ENCODE data around the gene OR11L1.

OR11L1 gene

GRCh38 chr1:247854899-247855545, 13.3 kb upstream of the OR11L1 start:
- Histone ChIP-seq H3K27me3 (replicated peaks; ENCODE audit: control insufficient read depth, insufficient read depth, low read length, poor library complexity, severe bottlenecking) (peaks cover 5% of the 10 kb centered on the region), H3K9me3 (ENCODE audit: control insufficient read depth, low read length) (no peaks in the 10 kb centered on the region), H3K27ac (ENCODE audit: insufficient read depth, low read length, poor library complexity, severe bottlenecking) (no peak overlapping the region), H3K36me3 (ENCODE audit: control insufficient read depth, insufficient read depth, low read length) (no peaks in the 10 kb centered on the region), H3K4me1 (ENCODE audit: control insufficient read depth, insufficient read depth, low read length, poor library complexity, severe bottlenecking) (peaks cover 6% of the 10 kb centered on the region), H3K4me3 (ENCODE audit: insufficient read depth, low read depth, low read length, poor library complexity, severe bottlenecking) (no peak overlapping the region)
- DNase-seq: no peak

- DNase-seq: no peak
- no peak overlapping the region for H3K27ac ChIP-seq (ENCODE audit: insufficient read depth, low read length, poor library complexity, severe bottlenecking)
- H3K9me3 ChIP-seq (ENCODE audit: control insufficient read depth, low read length): no peaks in the 10 kb centered on the region
- H3K27me3 ChIP-seq (replicated peaks; ENCODE audit: control insufficient read depth, insufficient read depth, low read length, poor library complexity, severe bottlenecking): no peaks in the 10 kb centered on the region
- H3K4me3 ChIP-seq (ENCODE audit: insufficient read depth, low read depth, low read length, poor library complexity, severe bottlenecking): no peak overlapping the region
- H3K36me3 ChIP-seq (ENCODE audit: control insufficient read depth, insufficient read depth, low read length): no peaks in the 10 kb centered on the region
- H3K4me1 ChIP-seq (ENCODE audit: control insufficient read depth, insufficient read depth, low read length, poor library complexity, severe bottlenecking): no peaks in the 10 kb centered on the region
Measured at GRCh38 chr1:247849616-247850015, 7.9 kb upstream of the OR11L1 start.

DNA sequence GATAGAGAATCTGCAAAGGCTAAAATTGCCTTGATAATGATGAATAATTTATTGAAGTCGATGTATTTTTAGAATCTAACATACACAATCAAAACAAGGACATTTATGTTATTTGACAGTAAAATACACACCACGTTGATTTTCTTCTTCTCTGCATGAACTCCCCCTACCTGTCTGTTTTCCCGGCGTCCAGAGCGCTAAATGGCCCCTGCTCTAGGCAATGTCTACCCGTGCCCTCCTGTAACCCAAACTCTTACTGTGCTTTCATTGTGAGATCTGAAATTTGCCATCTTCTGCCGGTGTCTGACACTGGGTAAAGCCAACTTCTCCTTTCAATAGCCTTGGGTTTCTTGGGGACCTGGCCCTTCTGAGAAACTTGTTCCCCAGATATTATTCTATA, 6.7 kb upstream of the OR11L1 start:
- no peak for DNase-seq
- Histone ChIP-seq H3K4me1 (ENCODE audit: control insufficient read depth, insufficient read depth, low read length, poor library complexity, severe bottlenecking) (no peaks in the 10 kb centered on the region), H3K27ac (ENCODE audit: insufficient read depth, low read length, poor library complexity, severe bottlenecking) (no peak overlapping the region), H3K9me3 (ENCODE audit: control insufficient read depth, low read length) (no peaks in the 10 kb centered on the region), H3K4me3 (ENCODE audit: insufficient read depth, low read depth, low read length, poor library complexity, severe bottlenecking) (no peak overlapping the region), H3K27me3 (replicated peaks; ENCODE audit: control insufficient read depth, insufficient read depth, low read length, poor library complexity, severe bottlenecking) (no peaks in the 10 kb centered on the region), H3K36me3 (ENCODE audit: control insufficient read depth, insufficient read depth, low read length) (no peaks in the 10 kb centered on the region)

- H3K4me1 ChIP-seq (ENCODE audit: control insufficient read depth, insufficient read depth, low read length, poor library complexity, severe bottlenecking): no peaks in the 10 kb centered on the region
Measured at GRCh38 chr1:247845693-247846017, 4.0 kb upstream of the OR11L1 start.

DNA sequence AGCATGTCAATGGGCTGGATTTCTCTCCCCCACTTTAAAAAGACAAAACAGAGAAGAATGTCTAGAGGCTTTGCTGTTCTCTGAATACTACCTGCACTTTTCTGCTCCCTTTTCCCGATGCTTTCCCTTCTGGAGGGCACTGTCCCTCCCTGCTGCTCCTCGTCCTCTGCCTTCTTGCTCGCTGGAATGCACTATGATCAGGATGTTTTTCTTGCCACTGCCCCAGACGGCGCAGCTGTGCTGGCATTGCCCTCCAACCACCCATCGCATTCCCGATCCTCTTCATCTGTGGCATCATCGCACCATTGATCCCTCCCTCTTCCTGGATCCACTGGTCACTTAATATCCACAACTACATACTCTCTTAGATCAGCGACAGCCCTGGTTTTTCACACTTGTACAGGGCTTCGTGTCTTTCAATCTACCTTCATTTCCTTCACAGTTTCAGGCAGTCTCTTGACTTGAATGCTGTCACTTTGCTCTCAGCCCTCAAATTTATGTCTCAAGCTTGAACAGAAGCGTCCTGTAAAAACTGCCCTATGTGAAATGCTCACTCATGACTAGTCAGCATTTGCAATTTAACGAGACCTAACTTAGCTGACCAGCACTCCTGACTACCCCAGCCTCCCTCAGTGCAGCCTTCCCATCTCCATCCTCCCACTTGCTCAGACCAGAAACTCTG, 3.5 kb upstream of the OR11L1 start:
- Histone ChIP-seq H3K36me3 (ENCODE audit: control insufficient read depth, insufficient read depth, low read length) (no peaks in the 10 kb centered on the region), H3K4me1 (ENCODE audit: control insufficient read depth, insufficient read depth, low read length, poor library complexity, severe bottlenecking) (no peaks in the 10 kb centered on the region)

More at GRCh38 chr1:247845693-247846017, 4.0 kb upstream of the OR11L1 start:
- H3K4me3 ChIP-seq (ENCODE audit: insufficient read depth, low read depth, low read length, poor library complexity, severe bottlenecking): no peak overlapping the region
- no peak for DNase-seq
- no peak overlapping the region for H3K27ac ChIP-seq (ENCODE audit: insufficient read depth, low read length, poor library complexity, severe bottlenecking)
- no peaks in the 10 kb centered on the region for H3K27me3 ChIP-seq (replicated peaks; ENCODE audit: control insufficient read depth, insufficient read depth, low read length, poor library complexity, severe bottlenecking)
- H3K36me3 ChIP-seq (ENCODE audit: control insufficient read depth, insufficient read depth, low read length): no peaks in the 10 kb centered on the region
- no peaks in the 10 kb centered on the region for H3K9me3 ChIP-seq (ENCODE audit: control insufficient read depth, low read length)

DNA sequence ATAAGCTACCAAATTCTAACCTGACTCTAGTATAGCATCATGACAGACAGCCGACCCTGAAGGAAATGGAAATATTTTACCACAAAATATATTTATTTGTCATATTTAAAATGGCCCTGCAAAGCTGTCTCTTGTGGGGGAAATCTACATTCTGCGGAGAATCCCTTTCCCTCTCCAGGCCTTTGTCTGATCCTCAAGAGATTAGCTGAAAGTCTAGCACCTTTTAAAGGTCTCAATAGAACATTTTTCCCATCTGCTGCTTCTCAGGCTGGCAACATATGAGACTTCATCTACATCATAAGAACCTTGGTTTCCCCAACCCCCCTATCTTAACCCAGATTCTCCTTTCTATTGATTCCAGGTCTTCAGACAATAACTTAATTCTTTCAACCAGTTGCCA, 1.7 kb upstream of the OR11L1 start:
- Histone ChIP-seq H3K9me3 (ENCODE audit: control insufficient read depth, low read length) (no peaks in the 10 kb centered on the region), H3K27ac (ENCODE audit: insufficient read depth, low read length, poor library complexity, severe bottlenecking) (no peak overlapping the region), H3K4me1 (ENCODE audit: control insufficient read depth, insufficient read depth, low read length, poor library complexity, severe bottlenecking) (no peaks in the 10 kb centered on the region), H3K36me3 (ENCODE audit: control insufficient read depth, insufficient read depth, low read length) (no peaks in the 10 kb centered on the region), H3K27me3 (replicated peaks; ENCODE audit: control insufficient read depth, insufficient read depth, low read length, poor library complexity, severe bottlenecking) (no peaks in the 10 kb centered on the region), H3K4me3 (ENCODE audit: insufficient read depth, low read depth, low read length, poor library complexity, severe bottlenecking) (no peak overlapping the region)
- no peak for DNase-seq

More for the DNA sequence above, 3.5 kb upstream of the OR11L1 start:
- Histone ChIP-seq H3K4me3 (ENCODE audit: insufficient read depth, low read depth, low read length, poor library complexity, severe bottlenecking) (no peak overlapping the region), H3K27me3 (replicated peaks; ENCODE audit: control insufficient read depth, insufficient read depth, low read length, poor library complexity, severe bottlenecking) (no peaks in the 10 kb centered on the region), H3K9me3 (ENCODE audit: control insufficient read depth, low read length) (no peaks in the 10 kb centered on the region), H3K27ac (ENCODE audit: insufficient read depth, low read length, poor library complexity, severe bottlenecking) (no peak overlapping the region)
- DNase-seq: no peak

DNA sequence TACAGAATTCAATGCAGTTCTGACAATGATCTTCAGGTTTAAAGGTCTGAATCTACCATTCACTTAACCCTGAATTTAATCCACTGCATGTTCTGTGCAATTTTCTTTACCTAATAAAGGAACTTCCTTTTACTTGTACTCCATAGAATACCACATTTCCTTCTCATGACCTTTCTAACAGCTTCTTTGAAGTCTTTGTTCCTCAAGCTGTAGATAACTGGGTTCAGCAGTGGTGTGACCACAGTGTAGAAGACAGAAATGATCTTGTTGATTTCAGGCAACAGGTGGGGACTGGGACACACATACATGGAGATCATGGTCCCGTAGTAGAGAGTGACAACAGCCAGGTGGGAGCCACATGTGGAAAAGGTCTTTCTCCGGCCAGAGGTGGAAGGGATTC, 878 bp downstream of the OR11L1 start:
- no peak overlapping the region for H3K27ac ChIP-seq (ENCODE audit: insufficient read depth, low read length, poor library complexity, severe bottlenecking)
- no peaks in the 10 kb centered on the region for H3K27me3 ChIP-seq (replicated peaks; ENCODE audit: control insufficient read depth, insufficient read depth, low read length, poor library complexity, severe bottlenecking)
- no peak for DNase-seq
- no peaks in the 10 kb centered on the region for H3K4me1 ChIP-seq (ENCODE audit: control insufficient read depth, insufficient read depth, low read length, poor library complexity, severe bottlenecking)
- H3K36me3 ChIP-seq (ENCODE audit: control insufficient read depth, insufficient read depth, low read length): no peaks in the 10 kb centered on the region
- H3K4me3 ChIP-seq (ENCODE audit: insufficient read depth, low read depth, low read length, poor library complexity, severe bottlenecking): no peak overlapping the region
- no peaks in the 10 kb centered on the region for H3K9me3 ChIP-seq (ENCODE audit: control insufficient read depth, low read length)

DNA sequence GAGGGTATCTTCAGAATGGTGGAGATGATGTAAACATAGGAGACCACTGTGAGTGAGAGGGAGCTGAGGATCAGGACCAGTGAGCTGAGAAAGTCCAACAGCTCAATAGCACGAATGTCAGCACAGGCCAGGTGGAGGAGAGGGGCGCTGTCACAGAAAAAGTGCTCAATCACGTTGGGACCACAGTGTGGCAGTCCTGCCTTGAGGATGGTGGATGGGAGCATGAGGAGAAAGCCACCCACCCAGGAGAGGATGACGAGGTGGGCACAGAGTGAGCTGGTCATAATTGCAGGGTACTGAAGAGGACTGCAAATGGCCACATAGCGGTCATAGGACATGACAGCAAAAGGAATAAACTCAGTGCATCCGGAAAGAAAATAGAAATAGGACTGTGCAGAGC, 8.1 kb downstream of the OR11L1 start:
- Histone ChIP-seq H3K27me3 (replicated peaks; ENCODE audit: control insufficient read depth, insufficient read depth, low read length, poor library complexity, severe bottlenecking) (no peaks in the 10 kb centered on the region), H3K36me3 (ENCODE audit: control insufficient read depth, insufficient read depth, low read length) (no peaks in the 10 kb centered on the region), H3K27ac (ENCODE audit: insufficient read depth, low read length, poor library complexity, severe bottlenecking) (no peak overlapping the region), H3K9me3 (ENCODE audit: control insufficient read depth, low read length) (no peaks in the 10 kb centered on the region), H3K4me1 (ENCODE audit: control insufficient read depth, insufficient read depth, low read length, poor library complexity, severe bottlenecking) (no peaks in the 10 kb centered on the region), H3K4me3 (ENCODE audit: insufficient read depth, low read depth, low read length, poor library complexity, severe bottlenecking) (no peak overlapping the region)
- DNase-seq: no peak

DNA sequence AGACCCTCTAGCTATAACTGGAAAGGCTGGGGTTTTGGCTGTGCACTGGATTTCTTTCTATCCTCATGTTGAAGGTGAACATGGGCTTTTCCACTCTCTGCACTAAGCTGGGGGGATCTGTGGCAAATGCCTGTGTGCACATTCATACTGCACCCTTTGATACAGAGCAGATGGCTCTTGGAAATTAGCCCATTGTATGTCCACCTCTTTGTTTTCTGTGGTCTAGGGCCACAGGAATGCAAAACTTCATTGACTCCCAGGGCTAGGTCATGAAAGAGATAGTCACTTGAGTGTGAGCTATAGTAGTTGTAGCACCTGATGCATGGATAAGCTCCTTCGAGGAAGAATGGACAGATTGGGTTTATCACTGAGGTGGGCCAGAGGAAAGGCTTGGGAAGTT, 12.0 kb downstream of the OR11L1 start:
- H3K4me3 ChIP-seq (ENCODE audit: insufficient read depth, low read depth, low read length, poor library complexity, severe bottlenecking): no peak overlapping the region
- H3K36me3 ChIP-seq (ENCODE audit: control insufficient read depth, insufficient read depth, low read length): no peaks in the 10 kb centered on the region
- no peaks in the 10 kb centered on the region for H3K4me1 ChIP-seq (ENCODE audit: control insufficient read depth, insufficient read depth, low read length, poor library complexity, severe bottlenecking)
- H3K27ac ChIP-seq (ENCODE audit: insufficient read depth, low read length, poor library complexity, severe bottlenecking): no peak overlapping the region
- no peaks in the 10 kb centered on the region for H3K27me3 ChIP-seq (replicated peaks; ENCODE audit: control insufficient read depth, insufficient read depth, low read length, poor library complexity, severe bottlenecking)
- DNase-seq: no peak
- H3K9me3 ChIP-seq (ENCODE audit: control insufficient read depth, low read length): no peaks in the 10 kb centered on the region

- Histone ChIP-seq H3K9me3 (ENCODE audit: control insufficient read depth, low read length) (no peaks in the 10 kb centered on the region), H3K4me1 (ENCODE audit: control insufficient read depth, insufficient read depth, low read length, poor library complexity, severe bottlenecking) (no peaks in the 10 kb centered on the region), H3K27me3 (replicated peaks; ENCODE audit: control insufficient read depth, insufficient read depth, low read length, poor library complexity, severe bottlenecking) (no peaks in the 10 kb centered on the region), H3K27ac (ENCODE audit: insufficient read depth, low read length, poor library complexity, severe bottlenecking) (no peak overlapping the region), H3K4me3 (ENCODE audit: insufficient read depth, low read depth, low read length, poor library complexity, severe bottlenecking) (no peak overlapping the region), H3K36me3 (ENCODE audit: control insufficient read depth, insufficient read depth, low read length) (no peaks in the 10 kb centered on the region)
- no peak for DNase-seq
Measured at GRCh38 chr1:247825362-247825761, 16.3 kb downstream of the OR11L1 start.

All from effector memory CD4-positive, alpha-beta T cell (primary cell).